ENCODE data around the gene ANKS3.

Gene ANKS3, protein sequence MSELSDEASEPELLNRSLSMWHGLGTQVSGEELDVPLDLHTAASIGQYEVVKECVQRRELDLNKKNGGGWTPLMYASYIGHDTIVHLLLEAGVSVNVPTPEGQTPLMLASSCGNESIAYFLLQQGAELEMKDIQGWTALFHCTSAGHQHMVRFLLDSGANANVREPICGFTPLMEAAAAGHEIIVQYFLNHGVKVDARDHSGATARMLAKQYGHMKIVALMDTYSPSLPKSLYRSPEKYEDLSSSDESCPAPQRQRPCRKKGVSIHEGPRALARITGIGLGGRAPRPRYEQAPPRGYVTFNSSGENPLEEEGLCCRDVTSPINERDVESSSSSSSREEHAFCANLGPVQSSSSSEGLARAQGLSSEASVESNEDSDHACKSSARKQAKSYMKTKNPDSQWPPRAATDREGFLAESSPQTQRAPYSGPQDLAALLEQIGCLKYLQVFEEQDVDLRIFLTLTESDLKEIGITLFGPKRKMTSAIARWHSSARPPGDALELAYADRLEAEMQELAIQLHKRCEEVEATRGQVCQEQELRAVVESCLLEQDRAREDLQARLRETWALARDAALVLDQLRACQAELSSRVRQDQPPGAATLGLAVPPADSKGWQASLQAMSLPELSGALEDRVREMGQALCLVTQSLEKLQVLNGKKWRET

DNA sequence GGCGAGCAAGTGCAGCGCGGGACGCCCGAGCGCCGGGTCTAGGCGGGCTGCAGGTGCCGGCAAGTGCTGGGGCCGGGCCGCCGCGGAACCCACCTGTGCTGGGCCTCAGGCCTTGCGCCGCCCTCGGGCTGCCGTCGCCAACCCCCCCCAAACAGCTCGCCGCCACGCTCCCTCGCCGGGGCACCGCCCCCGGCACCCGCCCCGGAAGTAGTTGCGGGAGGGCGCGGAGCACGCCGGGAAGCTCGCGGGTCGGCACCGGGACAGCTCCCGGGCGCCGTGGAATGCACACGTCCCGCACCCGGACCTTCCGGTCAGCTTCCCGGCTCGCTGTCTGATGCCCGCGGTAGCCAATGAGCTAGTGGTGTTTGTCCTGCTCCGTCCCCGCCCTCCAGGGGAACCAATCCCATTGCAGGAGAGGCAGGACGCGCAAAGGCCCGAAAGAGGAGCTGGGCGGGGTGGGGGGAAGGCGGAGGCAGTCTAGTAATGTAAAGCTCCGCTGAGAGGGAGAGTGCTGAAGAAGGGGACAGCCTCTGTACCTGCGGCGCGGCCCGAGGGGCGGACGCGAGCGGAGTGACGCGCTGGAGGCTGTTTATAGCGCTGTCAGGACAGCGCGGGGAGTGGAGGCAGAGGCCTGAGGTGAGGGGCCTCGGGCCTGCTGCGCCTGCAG, at the start of gene ANKS3, which contains the start of gene DNAAF8:
ANKS3 (minus strand) TSS at position 209 of the 667 bp plus-strand sequence. CDS start 4,122 bp downstream, outside the sequence.
DNAAF8 (plus strand) TSS at position 475 of the 667 bp plus-strand sequence. CDS start 1,978 bp downstream, outside the sequence.
- DNase-seq (ENCODE audit: low spot score), result peak; percentile 98

GRCh38 chr16:4783251-4783950, 49.3 kb upstream of the ANKS3 start:
- no peak for DNase-seq (ENCODE audit: low spot score)

DNA sequence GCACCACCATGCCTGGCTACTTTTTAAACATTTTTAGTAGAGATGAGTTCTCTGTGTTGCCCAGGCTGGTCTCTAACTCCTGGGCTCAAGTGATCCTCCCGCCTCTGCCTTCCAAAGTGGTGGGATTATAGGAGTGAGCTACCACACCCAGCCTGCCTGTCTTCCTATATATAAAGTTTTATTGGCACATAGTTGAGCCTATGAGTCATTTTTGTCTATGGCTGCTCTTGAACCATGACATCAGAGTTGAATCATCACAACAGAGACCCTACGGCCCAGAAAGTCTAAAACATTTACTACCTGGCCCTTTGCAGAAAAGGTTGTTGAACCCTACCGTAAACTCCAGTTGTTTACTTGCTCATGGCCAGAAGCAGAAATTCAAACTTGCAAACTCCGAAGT, 46.2 kb upstream of the ANKS3 start:
- DNase-seq (ENCODE audit: low spot score), result peak; percentile 41

GRCh38 chr16:4778050-4778392, 44.0 kb upstream of the ANKS3 start:
- DNase-seq (ENCODE audit: low spot score), result no peak

DNA sequence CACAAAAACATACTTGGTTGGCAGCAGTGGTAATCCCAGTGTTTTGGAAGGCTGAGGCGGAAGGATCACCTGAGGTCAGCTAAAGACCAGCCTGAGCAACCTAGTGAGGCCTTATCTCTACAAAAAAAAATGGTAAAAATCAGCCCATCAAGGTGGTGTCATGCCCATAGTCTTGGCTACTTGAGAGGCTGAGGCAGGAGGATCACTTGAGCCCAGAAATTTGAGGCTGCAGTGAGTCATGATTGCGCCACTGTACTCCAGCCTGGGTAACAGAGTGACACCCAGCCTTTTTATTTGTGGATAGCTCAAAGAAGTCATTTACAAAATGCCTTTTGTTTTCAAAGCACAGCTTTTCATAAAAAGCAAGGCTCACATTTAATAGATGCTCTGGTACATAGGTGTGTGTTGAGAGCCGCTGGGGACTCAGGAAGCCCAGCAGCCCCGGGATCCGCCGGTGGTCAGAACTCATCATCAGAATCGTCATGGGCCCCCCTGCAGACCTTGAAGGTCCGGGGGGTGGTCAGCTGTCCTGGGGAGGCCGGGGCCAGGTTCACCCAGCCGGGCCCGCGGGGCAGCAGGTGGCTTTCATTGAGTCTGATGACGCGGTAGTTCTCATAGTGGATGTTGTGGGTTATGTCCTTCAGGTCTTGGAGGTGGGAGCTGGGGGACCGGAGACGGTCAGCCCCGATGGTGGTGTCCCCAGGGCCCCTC, 43.4 kb upstream of the ANKS3 start:
- DNase-seq (ENCODE audit: low spot score), result no peak

GRCh38 chr16:4776141-4776705, 42.2 kb upstream of the ANKS3 start:
- no peak for DNase-seq (ENCODE audit: low spot score)

DNA sequence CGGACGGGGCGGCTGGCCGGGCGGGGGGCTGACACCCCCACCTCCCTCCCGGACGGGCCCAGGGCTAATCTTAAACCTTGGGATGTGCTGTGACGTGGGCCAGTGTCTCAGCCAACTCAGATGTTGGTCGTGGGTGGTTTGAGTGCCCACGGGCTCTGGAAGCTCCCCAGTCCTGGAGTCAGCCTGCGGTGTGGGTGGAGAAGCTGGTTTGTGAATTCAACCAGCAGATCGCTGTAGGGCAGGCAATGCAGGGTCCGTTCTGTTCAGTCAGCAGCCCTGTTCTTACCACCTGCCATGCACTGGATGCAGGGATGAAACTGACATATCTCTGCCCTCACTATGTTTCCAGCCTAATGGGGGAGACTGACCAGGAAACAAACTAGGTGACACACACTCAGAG, 40.9 kb upstream of the ANKS3 start:
- DNase-seq (ENCODE audit: low spot score), result no peak

GRCh38 chr16:4772351-4772750, 38.3 kb upstream of the ANKS3 start:
- DNase-seq (ENCODE audit: low spot score), result no peak

DNA sequence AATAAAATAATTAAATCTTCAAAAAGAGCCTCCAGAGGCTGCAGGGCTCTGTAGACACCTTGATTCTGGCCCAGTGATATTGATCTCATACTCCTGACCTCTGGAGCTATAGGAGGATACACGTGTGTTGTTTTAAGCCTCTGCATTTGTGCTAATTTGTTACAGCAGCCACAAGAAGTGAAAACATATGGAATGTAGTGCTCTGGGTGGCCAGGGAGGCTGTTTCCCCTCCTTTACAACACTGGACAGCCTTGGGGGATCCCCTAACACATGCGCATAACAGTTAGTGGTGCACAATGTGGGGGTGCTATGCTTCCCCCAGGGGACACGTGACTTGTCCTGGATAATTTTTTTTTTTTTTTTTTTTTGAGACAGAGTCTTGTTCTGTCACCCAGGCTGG, 37.6 kb upstream of the ANKS3 start:
- DNase-seq (ENCODE audit: low spot score), result no peak

GRCh38 chr16:4769306-4769638, 35.2 kb upstream of the ANKS3 start:
- DNase-seq (ENCODE audit: low spot score), result no peak

- peak; percentile 96 for DNase-seq (ENCODE audit: low spot score)
Measured at GRCh38 chr16:4768549-4769305, 34.7 kb upstream of the ANKS3 start.

GRCh38 chr16:4767872-4768548, 33.9 kb upstream of the ANKS3 start:
- peak; percentile 34 for DNase-seq (ENCODE audit: low spot score)

DNA sequence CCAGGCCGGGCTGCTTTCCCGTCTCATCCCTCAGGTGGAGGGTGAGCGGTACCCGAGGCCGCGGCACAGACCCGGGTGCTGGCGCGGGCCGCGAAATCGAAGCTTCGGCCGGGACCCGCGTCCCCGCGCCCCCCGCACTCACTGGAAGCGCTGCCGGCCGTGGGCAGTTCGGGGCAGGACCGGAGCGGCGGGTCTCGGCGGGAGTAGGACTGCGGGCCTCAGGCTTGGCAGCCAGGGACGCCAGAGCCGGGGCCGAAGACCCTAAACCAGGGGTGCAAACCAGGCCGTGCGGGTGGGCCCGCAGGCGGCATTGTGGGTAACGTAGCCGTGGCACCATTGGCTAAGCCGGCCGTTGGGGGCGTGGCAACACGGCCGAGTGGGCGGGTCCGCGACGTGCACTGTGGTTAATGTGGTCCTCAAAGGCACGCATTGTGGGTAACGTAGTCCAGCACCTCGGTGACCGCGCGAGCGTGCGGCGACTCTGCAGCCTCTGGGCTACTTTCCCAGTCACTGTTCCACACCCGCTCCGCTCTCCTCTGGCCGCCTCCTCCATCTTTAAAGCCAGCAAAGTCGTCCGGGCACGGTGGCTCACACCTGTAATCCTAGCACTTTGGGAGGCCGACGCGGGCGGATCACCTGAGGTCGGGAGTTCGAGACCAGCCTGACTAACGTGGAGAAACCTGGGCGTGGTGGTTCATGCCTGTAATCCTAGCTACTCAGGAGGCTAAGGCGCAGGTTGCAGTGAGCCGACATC, 33.0 kb upstream of the ANKS3 start, which contains the start of gene ZNF500:
ZNF500 (minus strand) TSS at position 288 of the 754 bp plus-strand sequence. CDS start 1,184 bp downstream, outside the sequence.
- peak; percentile 95 for DNase-seq (ENCODE audit: low spot score)

DNA sequence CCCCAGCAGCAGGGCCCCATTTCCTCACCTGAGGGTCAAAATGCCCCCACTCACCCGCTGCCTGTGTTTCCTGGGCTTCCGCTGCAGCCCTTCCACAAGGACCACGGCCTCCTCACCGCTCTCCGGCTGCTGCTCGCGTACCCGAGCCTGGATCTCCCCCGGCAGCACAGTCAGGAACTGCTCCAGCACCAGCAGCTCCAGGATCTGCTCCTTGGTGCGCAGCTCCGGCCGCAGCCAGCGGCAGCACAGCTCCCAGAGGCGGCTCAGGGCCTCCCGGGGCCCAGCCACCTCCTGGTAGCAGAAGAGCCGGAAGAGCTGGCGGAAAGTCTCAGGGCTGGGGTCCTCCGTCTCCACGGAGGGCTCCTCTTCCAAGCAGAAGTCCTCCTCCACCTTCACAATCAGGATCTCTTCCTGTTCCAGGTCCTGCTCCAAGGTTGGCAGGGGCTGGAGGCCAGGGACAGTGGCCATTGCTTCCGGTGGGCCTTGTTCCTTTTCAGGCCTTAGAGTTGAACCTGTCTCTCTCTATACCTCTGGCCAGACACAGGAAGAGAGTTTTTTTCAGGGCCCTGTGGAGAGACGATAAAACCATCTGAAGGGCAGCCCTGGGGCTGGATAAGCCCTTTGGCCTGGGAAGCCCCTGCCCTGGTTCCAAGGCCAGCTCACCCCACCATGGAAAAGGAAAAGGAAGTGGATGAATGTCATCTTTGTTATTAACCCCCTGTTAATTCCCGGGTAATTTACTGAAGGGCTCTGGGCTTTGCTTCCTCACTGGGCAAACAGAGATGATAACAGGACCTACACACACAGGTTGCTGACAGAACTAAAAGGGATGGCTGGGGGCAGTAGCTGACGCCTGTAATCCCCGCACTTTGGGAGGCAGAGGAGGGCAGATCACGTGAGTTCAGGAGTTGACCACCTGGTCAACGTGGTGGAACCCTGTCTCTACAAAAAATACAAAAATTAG, 31.7 kb upstream of the ANKS3 start:
- DNase-seq (ENCODE audit: low spot score), result no peak

GRCh38 chr16:4763791-4764190, 29.7 kb upstream of the ANKS3 start:
- no peak for DNase-seq (ENCODE audit: low spot score)

- DNase-seq (ENCODE audit: low spot score), result no peak
Measured at GRCh38 chr16:4762205-4762604, 28.1 kb upstream of the ANKS3 start.

DNA sequence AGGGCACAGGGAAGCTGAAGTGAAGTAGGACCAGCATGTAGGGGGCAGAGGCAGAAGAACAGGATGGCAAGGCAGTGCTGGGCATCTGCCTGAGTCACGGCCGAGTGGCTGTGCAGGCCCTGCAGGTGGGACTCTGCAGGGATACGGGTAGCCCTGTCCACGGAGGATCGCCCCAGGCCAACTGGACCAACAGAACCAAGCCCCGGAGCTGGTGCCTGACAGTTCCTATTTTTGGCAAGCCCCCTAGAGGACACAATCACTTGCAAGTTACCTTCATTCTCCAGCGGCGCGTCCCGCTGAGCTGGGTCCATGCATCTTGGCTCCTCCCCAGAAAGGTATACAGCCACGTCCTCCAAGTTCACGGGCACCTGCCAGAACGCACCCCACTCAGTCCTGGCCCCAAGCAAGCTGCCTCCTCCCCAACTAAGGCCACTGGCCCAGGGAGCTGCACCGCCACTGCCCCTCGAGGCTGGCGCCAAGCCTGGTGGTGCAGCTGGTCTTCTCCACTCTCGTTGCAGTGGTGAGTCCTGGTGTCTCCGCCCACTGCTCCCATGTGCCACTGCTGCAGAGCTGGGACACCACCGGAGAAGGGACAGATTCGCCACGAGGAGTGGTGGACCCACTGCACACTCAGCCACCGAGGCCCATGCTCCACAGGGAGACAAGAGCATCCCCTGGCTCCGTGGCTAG, 26.3 kb upstream of the ANKS3 start:
- DNase-seq (ENCODE audit: low spot score), result no peak
